NB4 (cell line): Measurements from ENCODE around the gene ZNF841.

Source experiments
- DNase-seq: peaks from one replicate; pipeline ENCODE4 v3.0.0; 2010; ENCODE audit warnings: low read depth
- H3K4me3 ChIP-seq: one replicate; pipeline ENCODE4 v1.5.1; 2011; ENCODE audit warnings: mild to moderate bottlenecking, low read depth, low read length, moderate library complexity
- CTCF ChIP-seq: IDR thresholded peaks from one replicate; pipeline ENCODE4 v1.5.1; 2012; ENCODE audit warnings: low read depth, low read length
- MAX ChIP-seq: IDR thresholded peaks from 2 replicates; pipeline ENCODE4 v1.6.1; 2011; ENCODE audit warnings: low read depth, low read length
- MYC ChIP-seq: IDR thresholded peaks from 2 replicates; pipeline ENCODE4 v1.6.1; 2011; ENCODE audit warnings: low read depth, low read length
- POLR2A ChIP-seq: IDR thresholded peaks from 2 replicates; pipeline ENCODE4 v1.6.1; 2011; ENCODE audit warnings: mild to moderate bottlenecking; ENCODE audit not compliant: insufficient read length; ENCODE audit errors: extremely low read depth

Gene ZNF841

GRCh38 chr19:52022193-52022592 lies 73.4 kb downstream of the ZNF841 start:
- no peak for TF ChIP-seq MYC
- no peak for TF ChIP-seq POLR2A
- no peak for TF ChIP-seq MAX
- TF ChIP-seq CTCF = no peak
- DNase-seq = no peak
- H3K4me3 ChIP-seq = no peak overlapping the region

DNA sequence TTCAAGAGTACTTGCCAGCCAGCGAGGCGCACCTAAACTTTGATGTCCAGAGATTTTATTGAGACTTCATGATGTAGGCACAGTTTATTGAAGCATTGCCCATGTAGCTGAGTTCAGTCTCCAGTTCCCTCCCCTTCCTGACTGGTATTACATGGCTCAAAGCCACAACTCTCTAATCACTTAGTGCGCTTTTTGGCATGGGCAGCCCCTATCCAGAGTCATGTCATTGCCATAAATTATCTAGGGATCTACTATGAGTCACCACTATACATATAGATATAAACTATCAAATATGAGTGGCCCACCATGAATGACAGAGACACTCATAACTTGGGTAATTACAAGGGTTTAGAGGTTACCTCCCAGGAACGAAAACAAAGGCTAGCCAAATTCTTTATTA lies 75.1 kb downstream of the ZNF841 start:
- TF ChIP-seq MYC (no peak), MAX (no peak), CTCF (no peak), POLR2A (no peak)
- H3K4me3 ChIP-seq = no peak overlapping the region
- no peak for DNase-seq
